GM21360 (cell line): ENCODE data around the gene CEP170.

Experiments
- ATAC-seq: cut with Tn5 transposase; IDR thresholded peaks from one replicate; pipeline ENCODE4 v1.9.1; 2021; ENCODE audit warnings: mild to moderate bottlenecking, moderate library complexity; ENCODE audit not compliant: unreplicated experiment

The CEP170 gene

DNA sequence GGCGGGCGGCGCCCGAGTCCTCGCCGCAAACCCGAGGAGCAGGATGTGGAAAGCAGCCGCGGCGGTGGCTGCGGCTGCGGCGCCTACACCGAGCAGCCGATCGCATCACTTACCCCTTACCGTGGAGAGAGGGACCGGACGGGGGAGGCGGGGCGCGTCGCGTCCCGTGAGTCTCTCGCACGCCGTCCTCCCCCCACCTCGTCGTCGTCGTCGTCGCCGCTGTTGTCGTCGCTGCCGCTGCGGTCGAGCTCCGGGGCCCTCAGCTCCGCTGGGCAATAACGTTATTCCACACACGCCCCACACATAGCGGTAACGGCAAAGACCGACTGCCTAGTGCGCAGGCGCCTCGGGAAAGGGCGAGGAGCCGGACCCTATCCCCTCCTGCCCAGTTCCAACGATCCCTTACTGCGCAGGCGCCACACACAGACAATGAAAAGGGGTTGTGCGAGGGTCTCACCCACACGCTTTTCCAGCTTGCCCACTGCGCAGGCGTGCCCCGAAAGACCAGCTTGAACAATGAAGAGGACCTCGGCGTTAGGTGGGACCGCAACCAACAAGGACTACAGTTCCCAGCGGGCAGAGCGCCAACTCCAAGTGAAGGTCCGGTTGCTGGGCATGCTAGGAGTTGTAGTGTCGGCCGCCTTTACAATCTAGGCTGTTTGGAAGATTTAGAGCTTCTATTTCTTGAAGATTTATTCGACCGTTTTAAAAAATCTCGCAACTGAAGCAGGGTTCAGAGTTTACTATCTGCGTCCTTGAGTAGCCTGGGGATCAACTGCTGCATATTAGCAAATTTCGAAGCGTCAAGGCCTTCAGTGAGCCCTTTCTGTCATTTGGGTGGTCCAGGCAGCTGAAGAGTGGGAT lies at the start of gene CEP170:
CEP170 (minus strand) TSS at position 355 of the 864 bp plus-strand sequence. CDS start 30,001 bp downstream, outside the sequence.
- peak; percentile 45 for ATAC-seq

DNA sequence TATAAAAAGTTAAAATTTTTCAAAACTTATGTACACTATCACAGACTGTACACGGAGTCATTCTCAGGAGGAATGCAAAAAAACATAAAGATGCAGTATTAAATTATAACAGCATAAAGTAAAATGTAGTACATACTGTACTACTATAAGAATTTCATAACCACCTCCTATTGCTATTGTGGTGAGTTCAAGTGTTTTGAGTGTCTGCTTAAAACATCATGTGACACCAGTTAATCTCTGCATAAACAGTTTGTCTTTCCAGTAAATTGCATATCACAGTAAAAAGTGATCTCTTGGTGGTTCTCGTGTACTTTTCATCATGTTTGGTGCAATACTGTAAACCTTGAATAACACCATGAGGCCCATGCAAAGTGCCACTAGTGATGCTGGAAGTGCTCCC lies 46.0 kb upstream of the CEP170 start:
- ATAC-seq: no peak

DNA sequence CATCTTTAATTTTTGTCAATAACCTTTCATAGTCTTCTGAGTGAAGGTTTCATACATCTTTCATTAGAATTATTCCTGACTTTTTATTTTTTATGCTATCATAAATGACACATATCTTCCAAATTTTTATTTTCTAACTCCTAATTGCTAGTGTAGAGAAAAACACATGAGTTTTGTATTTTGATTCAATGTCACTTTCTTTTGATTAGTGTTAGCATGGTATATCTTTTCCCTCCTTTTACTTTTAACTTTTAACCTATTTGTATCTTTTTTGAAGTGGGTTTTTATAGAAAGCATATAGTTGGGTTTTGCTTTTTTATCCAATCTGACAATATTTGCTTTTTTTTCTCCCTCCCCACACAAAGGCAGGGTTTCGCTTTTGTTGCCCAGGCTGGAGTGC lies 44.0 kb upstream of the CEP170 start:
- no peak for ATAC-seq

DNA sequence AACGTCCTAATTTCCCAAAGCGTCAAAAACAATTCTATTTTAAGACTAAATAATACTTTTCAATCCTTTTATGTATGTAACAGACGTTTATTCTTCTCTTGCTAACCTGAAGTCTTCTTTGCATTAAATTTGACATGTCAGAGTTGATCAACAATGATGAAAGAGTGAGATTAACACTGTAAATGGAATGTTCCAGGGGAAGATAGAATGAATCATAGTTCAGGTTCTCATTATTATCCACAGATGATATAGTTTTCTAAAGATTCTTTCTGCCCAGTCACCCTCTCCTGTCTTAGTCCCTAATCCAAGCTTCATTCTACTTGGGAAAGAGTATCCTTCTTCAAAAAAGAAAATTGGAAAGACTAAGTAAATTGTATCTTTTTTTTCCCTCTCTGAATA lies 39.6 kb upstream of the CEP170 start:
- ATAC-seq: no peak

DNA sequence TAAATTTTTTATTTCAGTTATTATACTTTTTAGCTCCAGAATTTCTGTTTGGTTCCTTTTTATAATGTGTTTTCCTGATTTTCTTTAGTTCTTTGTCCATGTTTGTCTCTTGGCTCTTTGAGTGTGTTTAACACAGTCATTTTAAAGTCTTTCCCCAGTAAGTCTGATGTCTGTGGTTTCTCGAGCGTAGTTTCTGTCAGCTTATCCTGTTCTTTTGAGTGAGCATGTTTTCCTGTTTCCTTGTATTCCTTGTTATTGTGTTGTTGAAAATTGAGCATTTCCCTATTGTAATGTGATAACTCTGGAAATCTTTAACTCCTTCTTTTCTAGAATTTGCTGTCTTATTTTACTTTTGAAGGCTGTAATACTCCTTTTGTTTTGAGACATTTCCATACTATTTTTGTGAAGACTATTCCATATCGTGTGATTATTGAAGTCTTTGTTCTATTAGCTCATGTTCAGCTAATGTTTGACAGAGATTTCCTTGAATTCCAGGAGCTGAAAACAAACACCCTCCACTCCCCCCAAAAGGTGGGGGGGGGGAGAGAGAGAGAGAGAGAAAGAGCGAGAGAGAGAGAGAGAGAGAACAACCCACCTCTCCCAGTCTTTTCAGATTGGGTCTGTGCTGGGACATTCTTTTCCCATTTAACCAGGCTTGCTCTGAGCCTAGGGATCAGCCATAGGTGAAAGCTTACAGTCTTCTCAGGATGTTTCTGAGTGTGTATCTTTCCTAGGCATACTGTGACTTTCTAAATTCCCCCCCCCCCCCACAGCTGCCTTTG lies 39.1 kb upstream of the CEP170 start:
- ATAC-seq: no peak

DNA sequence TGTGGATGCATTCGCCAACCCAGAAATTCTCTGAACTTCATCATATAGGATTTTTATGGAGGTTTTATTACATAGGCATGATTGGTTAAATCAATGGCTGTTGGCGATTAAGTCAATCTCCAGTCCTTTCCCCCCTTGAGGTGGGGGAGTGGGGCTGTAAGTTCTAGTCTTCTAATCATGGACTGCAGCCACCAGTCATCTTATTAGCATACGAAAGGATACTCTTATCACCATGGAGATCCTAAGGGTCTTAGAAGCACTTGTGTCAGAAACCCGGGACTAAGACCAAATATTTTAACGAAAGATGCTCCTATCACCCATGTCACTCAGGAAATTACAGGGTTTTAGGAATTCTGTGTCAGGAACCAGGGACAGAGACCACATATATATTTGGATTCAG lies 37.0 kb upstream of the CEP170 start:
- no peak for ATAC-seq

DNA sequence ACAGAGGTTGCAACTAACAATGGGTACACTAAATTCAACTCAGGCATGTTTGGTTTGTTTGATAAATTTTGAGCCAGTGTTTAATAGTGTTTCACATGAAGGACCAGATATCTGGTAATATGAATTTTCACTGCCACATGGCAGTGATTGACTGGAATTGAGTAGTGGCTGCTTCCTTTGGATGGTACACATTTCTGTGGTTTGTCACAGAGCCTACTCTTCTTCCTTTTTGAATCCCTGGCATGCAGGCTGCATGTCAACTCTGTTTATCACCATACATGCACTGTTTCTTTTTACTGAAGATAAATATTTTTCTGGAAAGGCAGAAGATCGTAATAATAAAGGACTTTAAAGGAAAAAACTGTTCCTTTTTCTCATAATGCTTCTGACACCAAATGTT lies 36.2 kb upstream of the CEP170 start:
- no peak for ATAC-seq

DNA sequence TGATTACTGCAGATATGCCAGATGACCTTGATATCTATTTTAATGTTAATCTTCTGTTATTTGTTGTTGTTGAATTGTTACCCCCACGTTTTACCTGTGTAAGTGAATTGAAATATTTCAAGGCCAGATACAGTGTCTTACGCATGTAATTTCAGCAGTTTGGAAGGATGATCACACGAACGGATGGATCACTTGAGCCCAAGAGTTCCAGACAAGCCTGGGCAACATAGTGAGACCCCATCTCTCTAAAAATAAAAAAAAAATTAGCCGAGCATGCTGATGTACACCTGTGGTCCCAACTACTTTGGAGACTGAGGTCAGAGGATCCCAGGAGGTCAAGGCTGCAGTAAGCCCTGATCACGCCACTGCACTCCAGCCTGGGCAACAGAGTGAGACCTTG lies 33.0 kb upstream of the CEP170 start:
- no peak for ATAC-seq

DNA sequence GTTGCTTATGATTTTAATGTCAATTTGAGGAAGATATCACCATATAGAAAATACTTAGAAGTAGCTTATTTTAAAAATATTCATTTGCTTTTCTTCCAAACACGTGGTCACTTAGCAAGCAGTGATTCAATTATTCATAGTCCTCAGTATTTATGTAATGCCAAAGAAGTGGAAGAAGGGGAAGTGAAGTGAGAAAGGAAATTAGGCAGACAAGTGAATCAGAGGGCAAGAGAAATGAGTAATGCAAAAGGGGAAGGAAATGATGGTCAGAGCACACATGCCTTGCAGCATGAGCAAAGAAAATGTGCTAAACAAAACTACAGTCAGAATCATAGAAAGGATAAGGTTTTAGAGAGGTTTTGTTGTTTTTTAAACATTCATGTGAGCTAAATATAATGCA lies 32.6 kb upstream of the CEP170 start:
- peak; percentile 90 for ATAC-seq

DNA sequence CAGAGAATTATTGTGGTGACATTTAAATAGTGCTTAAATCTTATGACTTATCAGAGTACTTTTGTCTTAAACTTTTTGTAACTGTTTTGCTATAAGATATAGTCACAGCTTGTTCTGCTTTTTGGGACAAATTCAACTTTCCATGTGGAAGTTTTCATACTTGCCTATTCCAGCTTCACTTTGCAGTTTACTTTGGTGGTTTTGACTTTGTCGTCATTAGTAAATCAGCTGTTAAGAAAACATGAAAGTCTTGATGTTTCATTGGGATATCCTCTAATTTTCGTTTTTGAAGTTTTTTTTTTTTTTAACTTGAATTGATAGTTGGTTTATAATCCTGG lies 32.0 kb upstream of the CEP170 start:
- ATAC-seq: no peak

DNA sequence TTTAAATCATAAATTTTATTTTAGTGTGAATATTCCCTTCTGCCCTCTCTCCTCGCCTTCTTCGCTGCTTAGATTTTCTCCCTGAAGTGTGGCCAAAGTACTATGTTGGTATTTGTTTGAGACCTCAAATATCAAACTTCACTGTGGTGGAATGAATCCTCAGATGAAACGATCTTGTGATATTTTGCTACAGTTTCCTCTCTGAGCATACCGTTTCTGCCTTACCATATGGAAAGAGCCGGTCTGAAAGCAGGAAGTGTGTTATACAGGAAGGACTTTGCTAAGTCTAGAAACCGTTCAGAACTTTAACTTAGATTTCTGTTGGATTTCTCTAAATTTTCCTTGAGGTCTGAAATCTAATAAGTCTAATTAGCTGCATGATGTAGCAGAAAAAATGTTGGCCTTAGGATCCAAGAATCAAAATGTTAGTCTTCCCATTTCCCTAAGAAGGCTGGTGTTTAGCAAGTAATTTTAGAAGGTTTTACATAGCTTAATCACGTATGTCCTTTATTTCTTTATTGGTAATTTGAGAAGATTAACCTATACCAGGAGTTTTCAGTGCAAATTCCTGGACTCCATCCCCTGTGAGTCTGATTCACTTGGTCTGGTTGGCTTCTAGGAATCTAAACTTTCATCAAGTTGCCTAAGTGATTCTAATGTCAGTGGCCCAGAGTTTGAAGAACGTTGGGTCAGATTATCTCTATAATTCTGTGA lies 31.5 kb upstream of the CEP170 start:
- no peak for ATAC-seq

DNA sequence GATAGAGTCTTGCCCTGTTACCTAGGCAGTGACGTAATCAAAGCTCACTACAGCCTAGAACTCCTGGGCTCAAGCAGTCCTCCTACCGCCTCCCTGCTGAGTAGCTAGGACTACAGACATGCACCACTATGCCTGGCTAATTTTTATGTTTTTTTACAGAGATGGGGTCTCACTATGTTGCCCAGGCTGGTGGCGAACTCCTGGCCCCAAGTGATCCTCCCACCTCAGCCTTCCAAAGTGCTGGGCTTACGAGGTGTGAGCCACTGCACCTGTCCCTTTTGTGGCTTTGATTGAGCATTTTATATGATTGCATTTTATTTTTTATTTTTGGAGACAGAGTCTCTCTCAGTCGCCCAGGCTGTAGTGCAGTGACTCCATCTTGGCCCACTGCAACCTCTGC lies 26.6 kb upstream of the CEP170 start:
- no peak for ATAC-seq

DNA sequence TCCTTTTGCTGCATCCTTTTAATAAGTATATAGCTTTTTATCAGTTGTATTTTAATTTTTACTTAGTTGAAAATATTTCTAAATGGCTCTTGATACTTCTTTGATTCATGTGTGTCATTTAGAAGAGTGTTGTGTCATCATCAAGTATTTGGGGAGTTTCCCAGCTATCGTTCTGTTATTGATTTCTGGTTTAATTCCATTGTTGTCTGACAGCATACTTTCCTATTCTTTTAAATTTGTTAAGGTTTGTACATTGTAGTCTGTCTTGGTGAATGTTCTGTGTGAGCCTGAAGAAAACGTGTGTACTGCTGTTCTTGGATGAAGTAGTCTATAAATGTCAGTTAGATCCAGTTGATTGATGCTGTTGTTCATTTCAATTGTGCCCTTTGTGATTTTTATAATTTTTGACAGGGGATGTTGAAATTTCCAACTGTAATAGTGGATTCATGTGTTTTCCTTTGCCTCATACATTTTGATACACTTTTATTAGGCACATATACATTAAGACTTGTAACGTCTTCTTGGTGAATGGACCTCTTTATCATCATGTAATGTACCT lies 25.6 kb upstream of the CEP170 start:
- no peak for ATAC-seq

DNA sequence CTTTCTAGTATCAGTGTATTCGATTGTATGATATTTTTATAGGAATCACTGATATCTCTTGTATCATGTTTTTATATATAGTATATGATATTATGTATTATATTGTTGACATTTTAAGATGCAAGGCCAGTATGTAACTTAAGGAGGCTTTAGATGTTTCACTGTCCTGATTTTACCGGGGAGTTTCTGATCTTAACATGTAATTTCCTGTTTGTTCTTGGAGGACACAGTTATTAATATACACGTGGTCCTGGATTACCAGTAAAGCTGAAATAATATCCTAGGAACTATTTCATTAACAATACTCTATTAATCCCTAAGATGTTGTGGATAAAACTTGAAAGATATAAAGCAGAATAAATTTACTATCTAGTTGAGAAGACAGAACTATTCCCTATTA lies 20.2 kb upstream of the CEP170 start:
- no peak for ATAC-seq

DNA sequence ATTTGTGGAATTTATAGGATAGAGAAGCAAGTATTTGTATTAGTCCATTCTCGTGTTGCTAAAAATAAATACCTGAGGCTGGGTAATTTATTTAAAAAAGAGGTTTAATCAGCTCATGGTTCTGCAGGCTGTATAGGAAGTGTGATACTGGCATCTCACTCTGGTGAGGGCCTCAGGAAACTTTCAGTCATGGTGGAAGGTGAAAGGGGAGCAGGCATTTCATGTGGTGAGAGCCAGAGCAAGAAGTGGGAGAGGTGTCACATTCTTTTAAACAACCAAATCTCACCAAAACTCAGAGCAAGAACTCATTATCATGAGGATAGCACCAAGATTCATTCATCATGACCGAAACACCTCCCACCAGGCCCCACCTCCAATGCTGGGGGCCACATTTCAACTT lies 18.9 kb upstream of the CEP170 start:
- ATAC-seq: no peak

DNA sequence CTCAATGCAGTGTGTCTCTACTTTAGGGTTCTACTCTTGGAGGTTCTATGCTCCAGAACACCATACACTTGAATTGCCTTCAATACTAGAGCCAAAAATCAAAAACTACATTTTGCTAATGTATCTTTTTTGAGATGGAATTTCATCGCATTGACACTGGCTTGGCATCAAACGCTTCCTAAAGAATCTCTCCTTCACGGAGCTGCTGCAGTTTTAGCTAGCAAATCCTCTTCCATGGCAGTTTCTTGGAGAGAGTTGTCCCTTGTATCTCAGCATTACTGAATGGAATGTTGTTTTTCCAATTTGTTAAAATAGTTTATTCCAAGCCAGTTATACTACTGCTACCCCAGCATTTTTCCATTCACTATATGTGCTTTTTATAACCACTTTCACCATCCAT lies 18.4 kb upstream of the CEP170 start:
- ATAC-seq: no peak

DNA sequence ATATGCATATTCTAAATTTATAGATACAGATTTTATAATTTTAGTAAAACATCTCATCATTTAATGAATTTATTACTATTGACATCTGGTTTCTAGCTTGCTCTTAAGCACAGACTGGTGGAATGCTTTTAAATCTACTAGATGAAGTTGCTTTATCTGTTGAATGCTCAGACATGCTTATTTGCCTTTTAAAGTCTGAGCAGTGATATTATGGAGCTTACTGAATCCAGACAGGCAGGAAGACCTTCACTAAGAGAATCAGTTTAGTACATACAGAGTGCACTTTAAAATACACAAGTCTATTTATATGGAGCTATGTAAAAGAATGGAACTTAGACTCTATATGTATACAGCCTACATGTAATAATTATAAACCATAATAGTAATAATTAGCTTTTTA lies 17.3 kb upstream of the CEP170 start:
- ATAC-seq: no peak

DNA sequence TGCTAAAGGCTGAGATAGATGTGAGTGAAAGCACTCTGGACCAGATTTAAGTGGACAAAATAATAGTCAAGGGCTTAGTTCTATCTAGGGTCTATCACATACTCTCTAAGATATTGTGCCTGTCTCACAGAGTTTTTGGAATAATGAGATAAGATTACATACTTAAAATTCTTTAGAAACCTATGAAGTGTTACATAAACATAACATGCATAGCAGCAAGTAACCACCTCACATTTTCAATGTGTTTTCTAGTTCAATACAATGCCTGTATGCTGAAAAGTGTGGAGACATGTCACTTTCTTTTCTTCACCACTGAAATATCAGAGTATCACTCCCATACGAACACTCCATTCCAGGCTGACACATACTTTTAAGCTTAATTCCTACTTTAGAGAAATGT lies 16.9 kb upstream of the CEP170 start:
- no peak for ATAC-seq

DNA sequence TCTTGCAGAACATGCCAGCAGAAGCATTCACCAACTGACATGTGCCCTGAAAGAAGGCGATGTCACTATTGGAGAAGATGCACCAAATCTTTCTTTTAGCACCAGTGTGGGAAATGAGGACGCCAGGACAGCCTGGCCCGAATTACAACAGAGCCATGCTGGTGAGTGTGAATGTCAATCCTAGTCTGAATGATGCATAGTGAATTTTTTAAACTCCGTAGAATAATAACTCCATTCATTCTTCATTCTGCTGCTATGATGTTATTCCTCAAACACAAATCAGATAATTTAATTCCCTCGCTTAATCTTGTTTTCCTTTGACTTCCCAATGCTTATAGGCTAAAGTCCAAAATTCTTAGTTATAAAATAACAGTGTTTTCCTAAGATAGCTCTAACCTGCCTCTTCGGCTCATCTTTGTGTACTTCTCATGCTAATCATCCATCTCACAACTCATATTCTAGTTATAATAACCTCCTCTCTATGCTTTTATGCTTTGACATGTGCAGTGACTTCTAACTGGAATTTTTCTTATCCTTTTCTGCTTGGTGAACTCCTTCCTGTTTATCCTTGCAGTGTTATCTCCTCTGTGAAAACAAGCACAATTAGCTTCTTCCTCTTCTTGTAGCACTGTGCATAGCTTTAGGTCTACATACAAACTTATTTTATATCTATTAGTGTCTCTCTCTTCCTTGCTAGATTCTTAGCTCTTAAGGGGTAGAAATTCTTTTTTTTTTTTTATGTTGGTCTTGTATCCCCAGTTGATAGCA lies 15.2 kb upstream of the CEP170 start:
- no peak for ATAC-seq

DNA sequence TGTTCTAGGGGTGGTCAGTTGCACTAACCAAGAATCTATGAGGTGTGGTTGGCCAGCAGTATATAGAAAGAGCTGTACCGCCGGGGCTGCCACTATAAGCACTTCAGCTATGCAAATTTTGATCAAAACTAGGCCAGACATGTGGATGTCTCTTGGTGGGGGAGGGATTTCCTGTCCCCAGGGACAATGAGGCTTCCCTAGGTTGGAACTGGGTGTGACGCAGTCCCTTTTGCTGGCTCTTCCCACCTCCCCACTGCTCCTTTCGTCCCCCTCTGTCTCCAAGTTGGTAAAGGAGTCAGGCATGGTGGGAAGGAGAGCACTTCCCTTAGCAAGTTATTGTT lies 14.3 kb upstream of the CEP170 start:
- no peak for ATAC-seq
